HEK293T (cell line): ENCODE data around the gene ATP11A.
A peak's percentile ranks its signal among the peaks of the same experiment; 100 is the strongest.

Experiments
- CTCF ChIA-PET: fragments of 350-600 bp; formaldehyde crosslinking; extraction: SDS; loops from one replicate; lab custom pipeline; 2021; ENCODE audit warnings: antibody characterized with exemption, inconsistent platforms; lab: Yijun Ruan, JAX
- POLR2A ChIA-PET: fragments of 350-600 bp; formaldehyde crosslinking; extraction: SDS; loops from one replicate; lab custom pipeline; 2020; ENCODE audit warnings: antibody characterized with exemption, inconsistent platforms; lab: Yijun Ruan, JAX
- DNase-seq: peaks from one replicate; pipeline ENCODE4 v3.0.0; 2012; ENCODE audit warnings: mixed read lengths; ENCODE audit errors: extremely low spot score
- ARNT ChIP-seq: fragments of 450-650 bp; IDR thresholded peaks from 2 replicates; pipeline ENCODE4 v1.6.1; 2017; ENCODE audit warnings: mild to moderate bottlenecking
- BHLHE40 ChIP-seq: fragments of 450-650 bp; IDR thresholded peaks from 2 replicates; pipeline ENCODE4 v1.6.1; 2016; ENCODE audit warnings: mild to moderate bottlenecking, moderate library complexity, borderline replicate concordance
- CTBP1 ChIP-seq: fragments of 450-650 bp; IDR thresholded peaks from 2 replicates; pipeline ENCODE4 v1.6.1; 2016; ENCODE audit warnings: borderline replicate concordance
- ELF4 ChIP-seq: fragments of 450-650 bp; IDR thresholded peaks from 2 replicates; pipeline ENCODE4 v1.6.1; 2017; ENCODE audit warnings: antibody characterized with exemption
- FOXA1 ChIP-seq: fragments of 450-650 bp; IDR thresholded peaks from 2 replicates; pipeline ENCODE4 v1.6.1; 2016; ENCODE audit warnings: mild to moderate bottlenecking
- FOXK2 ChIP-seq: fragments of 450-650 bp; IDR thresholded peaks from 2 replicates; pipeline ENCODE4 v1.6.1; 2016; ENCODE audit warnings: mild to moderate bottlenecking
- FOXM1 ChIP-seq: fragments of 450-650 bp; IDR thresholded peaks from 2 replicates; pipeline ENCODE4 v1.6.1; 2017; ENCODE audit warnings: mild to moderate bottlenecking, borderline replicate concordance
- HDGF ChIP-seq: fragments of 450-650 bp; IDR thresholded peaks from 2 replicates; pipeline ENCODE4 v1.6.1; 2017; ENCODE audit warnings: antibody characterized with exemption, borderline replicate concordance
- L3MBTL2 ChIP-seq: fragments of 450-650 bp; conservative IDR thresholded peaks from 2 replicates; pipeline ENCODE4 v1.6.1; 2016; ENCODE audit warnings: mild to moderate bottlenecking
- LEF1 ChIP-seq: fragments of 450-650 bp; IDR thresholded peaks from 2 replicates; pipeline ENCODE4 v1.6.1; 2017; ENCODE audit warnings: mild to moderate bottlenecking, borderline replicate concordance
- NFRKB ChIP-seq: fragments of 450-650 bp; IDR thresholded peaks from 2 replicates; pipeline ENCODE4 v1.6.1; 2016; ENCODE audit warnings: mild to moderate bottlenecking, moderate library complexity
- PKNOX1 ChIP-seq: fragments of 450-650 bp; IDR thresholded peaks from 2 replicates; pipeline ENCODE4 v1.6.1; 2016
- SP1 ChIP-seq: fragments of 450-650 bp; IDR thresholded peaks from 2 replicates; pipeline ENCODE4 v1.6.1; 2017
- SUZ12 ChIP-seq: fragments of 450-650 bp; IDR thresholded peaks from 2 replicates; pipeline ENCODE4 v1.6.1; 2016; ENCODE audit warnings: mild to moderate bottlenecking
- TARDBP ChIP-seq: fragments of 450-650 bp; IDR thresholded peaks from 2 replicates; pipeline ENCODE4 v1.6.1; 2016
- ZNF384 ChIP-seq: fragments of 450-650 bp; IDR thresholded peaks from 2 replicates; pipeline ENCODE4 v1.6.1; 2016

ATP11A gene

GRCh38 chr13:112754281-112755025 lies 64.6 kb downstream of the ATP11A start:
- ChIA-PET CTCF (no interaction called here), POLR2A (no interaction called here)
- DNase-seq: no peak
- TF ChIP-seq CTBP1 (no peak), TARDBP (no peak), LEF1 (no peak), SP1 (no peak), L3MBTL2 (no peak), FOXM1 (no peak), FOXA1 (no peak), ZNF384 (no peak), NFRKB (no peak), PKNOX1 (no peak), BHLHE40 (no peak), ELF4 (no peak), ARNT (no peak), FOXK2 (no peak), SUZ12 (no peak), HDGF (no peak)

- CTCF ChIA-PET: no interaction called here
- no peak for TF ChIP-seq ARNT
- no peak for TF ChIP-seq FOXA1
- POLR2A ChIA-PET: no interaction called here
Observed at GRCh38 chr13:112755331-112755730, 65.5 kb downstream of the ATP11A start.

GRCh38 chr13:112756081-112756480 lies 66.2 kb downstream of the ATP11A start:
- TF ChIP-seq NFRKB: no peak
- no peak for TF ChIP-seq BHLHE40
- TF ChIP-seq LEF1: no peak
- ChIA-PET POLR2A (no interaction called here), CTCF (no interaction called here)
- no peak for DNase-seq

More at GRCh38 chr13:112755331-112755730, 65.5 kb downstream of the ATP11A start:
- no peak for DNase-seq

- TF ChIP-seq L3MBTL2 (peak; percentile 31; the same call in 1 of the 2 replicates), HDGF (no peak), ELF4 (no peak), FOXK2 (no peak), SUZ12 (no peak), NFRKB (no peak), CTBP1 (no peak)
- ChIA-PET CTCF (no interaction called here), POLR2A (no interaction called here)
- no peak for DNase-seq
Observed at GRCh38 chr13:112756511-112756966, 66.7 kb downstream of the ATP11A start.

- CTCF ChIA-PET: no interaction called here
- no peak for DNase-seq
Observed at GRCh38 chr13:112756967-112757758, 67.3 kb downstream of the ATP11A start.

GRCh38 chr13:112757759-112758086 lies 67.9 kb downstream of the ATP11A start:
- ChIA-PET CTCF (no interaction called here), POLR2A (no interaction called here)
- TF ChIP-seq HDGF (no peak), NFRKB (no peak), L3MBTL2 (no peak), BHLHE40 (no peak), ELF4 (no peak), ZNF384 (no peak), PKNOX1 (no peak), FOXA1 (no peak)
- DNase-seq: no peak

More at GRCh38 chr13:112756967-112757758, 67.3 kb downstream of the ATP11A start:
- POLR2A ChIA-PET: no interaction called here
- no peak for TF ChIP-seq SUZ12
- no peak for TF ChIP-seq L3MBTL2
- TF ChIP-seq LEF1: no peak
- TF ChIP-seq HDGF: no peak
- no peak for TF ChIP-seq SP1
- no peak for TF ChIP-seq ARNT
- TF ChIP-seq FOXA1: no peak
- TF ChIP-seq ZNF384: no peak
- no peak for TF ChIP-seq ELF4
- TF ChIP-seq TARDBP: no peak
- TF ChIP-seq NFRKB: no peak
- TF ChIP-seq PKNOX1: no peak
- no peak for TF ChIP-seq FOXK2
- TF ChIP-seq FOXM1: no peak
- no peak for TF ChIP-seq BHLHE40
- TF ChIP-seq CTBP1: no peak
